Measurements from ENCODE around the gene TMX1.

DNA sequence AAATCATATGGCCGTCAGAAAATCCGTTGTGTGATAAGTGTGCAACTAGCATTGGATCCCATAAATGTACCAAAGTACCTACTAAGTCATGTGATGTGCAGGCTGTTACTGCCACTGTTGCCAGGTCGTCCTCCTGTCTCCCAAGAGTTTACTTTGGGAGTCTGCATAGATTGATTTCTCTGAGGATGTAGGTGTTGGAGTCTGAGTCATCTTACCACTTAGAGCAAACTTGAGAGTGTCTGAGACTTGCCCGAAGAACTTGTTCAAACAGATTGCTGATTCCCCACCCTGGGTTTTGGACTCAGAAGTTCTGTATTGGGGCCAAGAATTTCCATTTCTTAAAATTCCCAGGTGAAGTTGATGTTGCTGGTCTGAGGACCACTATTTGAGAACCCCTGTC is 11.4 kb downstream of the TMX1 start:
- TF ChIP-seq CTCF (IDR thresholded peaks at IDR 0.05; ENCODE audit: insufficient read depth, low read depth, low read length) (no peak), EZH2 (IDR thresholded peaks at IDR 0.05; ENCODE audit: insufficient read depth, low read length) (no peak)
